SK-N-DZ (cell line): Measurements from ENCODE around the gene STRN3.
"Not testable (repeated sequence)": the region's sequence is repeated elsewhere in the genome, so short reads cannot be mapped to it uniquely, and the experiment has no call there.

Experiments used
- DNase-seq: peaks from one replicate; pipeline ENCODE4 v3.0.0-alpha.2; 2015; ENCODE audit warnings: low spot score

Gene STRN3

GRCh38 chr14:30914812-30915211 is 111.4 kb downstream of the STRN3 start:
- DNase-seq, result no peak

GRCh38 chr14:30908826-30909225 is 117.4 kb downstream of the STRN3 start:
- no peak for DNase-seq

DNA sequence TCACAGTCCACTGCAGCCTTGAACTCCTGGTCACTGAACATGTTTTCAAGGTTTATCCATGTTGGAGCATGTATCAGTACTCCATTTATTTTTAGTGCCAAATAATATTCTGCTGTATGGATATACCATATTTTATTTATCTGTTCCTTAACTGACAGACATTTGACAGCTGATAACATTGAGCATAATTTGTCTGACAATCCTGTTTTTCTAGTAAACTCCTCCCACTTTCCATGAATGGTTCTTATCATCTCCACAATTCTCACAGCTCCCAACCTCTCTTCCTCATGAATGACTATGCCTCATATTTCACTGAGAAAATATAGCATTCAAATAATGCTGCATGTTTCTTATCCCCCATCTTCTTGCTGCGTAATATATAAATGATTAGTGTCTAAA is 118.5 kb downstream of the STRN3 start:
- DNase-seq, result no peak

DNA sequence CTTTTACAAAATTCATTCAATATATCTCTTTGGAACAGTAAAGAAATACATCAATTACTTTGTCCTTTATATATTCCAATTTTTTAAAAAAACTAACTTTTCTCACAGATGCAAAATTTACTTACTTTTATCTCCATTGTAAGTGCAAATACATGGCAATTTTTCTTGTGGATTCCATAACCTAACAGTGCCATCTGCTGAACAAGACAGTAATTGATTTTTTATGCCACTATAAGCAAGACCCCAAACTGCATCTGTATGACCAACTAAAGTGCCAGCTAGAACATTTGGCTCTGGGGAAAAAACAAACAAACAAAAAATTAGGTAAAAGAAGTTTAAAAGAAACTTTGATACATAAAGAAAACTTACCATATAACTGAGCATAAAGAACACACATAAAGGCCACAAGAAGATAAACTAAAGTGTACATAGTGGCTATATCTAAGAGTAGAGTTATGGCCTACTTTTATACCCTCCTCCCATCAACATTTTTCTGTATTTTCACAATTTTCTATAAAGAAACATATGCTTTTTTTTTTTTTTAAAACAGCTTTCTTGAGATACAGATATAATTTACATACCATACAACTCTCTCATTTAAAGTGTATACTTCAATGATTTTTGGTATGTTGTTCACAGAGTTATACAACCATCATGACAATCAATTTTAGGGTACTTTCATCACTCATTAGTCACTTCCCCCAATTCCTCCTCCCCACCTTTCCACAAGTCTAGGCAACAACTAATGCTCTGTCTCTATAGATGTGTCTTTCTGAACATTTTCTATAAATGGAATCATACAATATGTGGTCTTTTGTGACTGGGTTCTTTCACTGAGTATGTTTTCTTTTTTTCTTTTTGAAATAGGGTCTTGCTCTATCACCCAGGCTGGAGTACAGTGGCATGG is 119.2 kb downstream of the STRN3 start:
- peak; percentile 30 for DNase-seq

GRCh38 chr14:30903285-30904124 is 122.7 kb downstream of the STRN3 start:
- DNase-seq, result no peak

GRCh38 chr14:30897121-30897520 is 129.1 kb downstream of the STRN3 start:
- not testable (repeated sequence) for DNase-seq

DNA sequence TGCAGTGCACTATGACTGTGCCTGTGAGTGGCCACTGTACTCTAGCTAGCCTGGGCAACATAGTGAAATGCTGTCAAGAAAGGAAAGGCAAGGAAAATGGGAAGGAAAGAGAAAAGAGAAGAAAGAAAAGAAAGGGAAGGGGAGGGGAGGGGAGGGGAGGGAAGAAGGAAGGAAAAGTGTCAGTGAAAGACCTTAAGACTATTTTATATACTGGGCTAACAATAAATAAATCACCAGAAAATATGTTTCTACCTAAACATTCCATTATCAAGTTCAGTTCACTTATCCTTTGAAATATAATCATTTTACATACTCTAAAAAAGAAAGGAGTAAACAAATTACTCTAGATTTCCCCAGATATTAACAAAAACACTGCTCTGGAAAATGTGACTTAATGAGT is 129.7 kb downstream of the STRN3 start:
- DNase-seq, result no peak

DNA sequence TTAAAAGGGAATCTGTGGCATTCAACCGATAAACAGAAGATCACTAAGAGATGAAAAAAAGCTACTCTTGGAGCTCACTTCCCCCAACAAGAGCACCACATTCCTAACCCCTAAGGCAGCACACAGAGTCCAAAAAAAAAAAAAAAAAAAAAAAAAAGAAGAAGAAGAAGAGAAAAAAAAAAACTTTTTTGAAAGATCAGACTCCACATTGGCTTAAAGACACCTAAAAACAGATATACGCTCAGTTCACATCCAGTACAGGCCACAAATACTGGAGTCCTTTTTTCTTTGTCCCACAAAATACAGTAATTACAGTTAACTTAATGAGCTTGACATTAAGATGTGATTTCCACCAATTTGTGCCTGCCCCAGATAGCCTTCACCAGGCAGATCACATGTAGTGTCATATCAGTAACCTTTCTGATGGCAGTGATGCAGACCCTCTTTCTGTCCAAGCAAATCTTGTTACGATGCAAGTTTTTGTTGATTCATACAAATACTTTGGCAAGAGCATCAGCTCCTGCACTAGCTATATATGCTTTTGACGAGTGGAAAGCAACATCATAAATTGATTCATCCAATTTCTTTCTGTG is 131.2 kb downstream of the STRN3 start:
- peak; percentile 68 for DNase-seq

- DNase-seq, result no peak
Measured at GRCh38 chr14:30893819-30894218, 132.4 kb downstream of the STRN3 start.

DNA sequence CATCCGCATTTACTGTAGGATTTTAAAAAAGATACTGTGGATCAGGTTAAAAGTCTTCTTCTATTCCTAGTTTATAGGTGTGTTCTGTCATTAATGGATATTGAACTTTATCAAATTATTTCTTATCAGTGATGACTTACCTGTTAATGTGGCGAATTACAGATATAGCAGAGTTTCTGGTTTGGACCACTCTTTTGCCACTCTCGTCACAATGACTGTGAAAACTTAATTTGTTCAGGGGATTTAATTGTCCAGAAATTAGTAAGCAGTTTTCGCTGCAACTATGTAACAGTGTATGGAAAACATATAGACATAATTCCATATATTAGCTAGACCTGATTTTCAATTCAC is 137.0 kb downstream of the STRN3 start:
- no peak for DNase-seq

DNA sequence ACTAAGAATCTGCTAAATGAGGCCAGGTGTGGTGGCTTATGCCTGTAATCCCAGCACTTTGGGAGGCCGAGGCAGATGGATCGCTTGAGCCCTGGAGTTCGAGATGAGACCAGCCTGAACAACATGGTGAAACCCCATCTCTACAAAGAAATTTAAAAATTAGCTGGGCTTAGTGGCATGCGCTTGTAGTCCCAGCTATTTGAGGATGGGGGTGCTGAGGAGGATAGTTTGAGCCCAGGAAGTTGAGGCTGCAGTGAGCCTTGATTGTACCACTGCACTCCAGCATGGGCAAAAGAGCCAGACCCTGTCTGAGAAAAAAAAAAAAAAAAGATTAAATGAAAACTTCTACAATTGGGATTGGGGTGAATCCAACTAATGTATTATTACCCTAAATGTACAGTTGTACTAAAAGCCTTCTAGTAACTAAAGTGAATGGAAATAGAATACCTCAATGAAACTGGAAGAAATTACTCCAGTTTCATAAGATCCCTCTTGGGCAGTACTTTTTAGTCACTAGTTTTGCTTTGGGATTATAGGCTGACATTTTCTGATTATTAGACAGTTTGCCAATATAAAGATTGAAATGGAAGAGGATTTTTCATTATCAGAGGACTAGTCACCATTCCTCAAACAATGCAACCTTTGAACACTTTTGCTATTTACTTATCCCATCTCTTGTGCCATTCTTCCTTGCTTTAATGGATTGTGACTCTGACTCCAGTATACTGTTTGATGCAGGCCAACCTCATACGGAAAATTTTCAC is 137.5 kb downstream of the STRN3 start:
- DNase-seq, result no peak

GRCh38 chr14:30885840-30886740 is 140.1 kb downstream of the STRN3 start:
- no peak for DNase-seq

DNA sequence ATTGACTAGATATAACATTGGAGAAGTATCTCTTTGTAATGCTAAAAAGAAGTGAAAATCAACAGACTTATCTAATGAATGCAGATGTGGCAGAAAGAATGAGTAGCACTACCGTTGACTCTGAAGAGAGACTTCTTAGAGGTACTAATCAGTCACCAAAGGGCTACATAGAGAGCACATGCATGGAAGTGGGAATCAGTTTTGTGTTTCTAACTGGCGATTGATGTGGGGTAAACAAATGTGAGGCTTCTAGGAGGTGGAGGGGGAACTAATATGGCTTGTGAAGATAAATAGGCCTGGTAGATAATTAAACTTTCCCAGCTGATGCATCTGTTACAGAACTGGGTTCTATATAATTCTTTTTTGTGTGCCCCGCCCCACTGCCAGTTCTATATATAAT is 141.3 kb downstream of the STRN3 start:
- no peak for DNase-seq

DNA sequence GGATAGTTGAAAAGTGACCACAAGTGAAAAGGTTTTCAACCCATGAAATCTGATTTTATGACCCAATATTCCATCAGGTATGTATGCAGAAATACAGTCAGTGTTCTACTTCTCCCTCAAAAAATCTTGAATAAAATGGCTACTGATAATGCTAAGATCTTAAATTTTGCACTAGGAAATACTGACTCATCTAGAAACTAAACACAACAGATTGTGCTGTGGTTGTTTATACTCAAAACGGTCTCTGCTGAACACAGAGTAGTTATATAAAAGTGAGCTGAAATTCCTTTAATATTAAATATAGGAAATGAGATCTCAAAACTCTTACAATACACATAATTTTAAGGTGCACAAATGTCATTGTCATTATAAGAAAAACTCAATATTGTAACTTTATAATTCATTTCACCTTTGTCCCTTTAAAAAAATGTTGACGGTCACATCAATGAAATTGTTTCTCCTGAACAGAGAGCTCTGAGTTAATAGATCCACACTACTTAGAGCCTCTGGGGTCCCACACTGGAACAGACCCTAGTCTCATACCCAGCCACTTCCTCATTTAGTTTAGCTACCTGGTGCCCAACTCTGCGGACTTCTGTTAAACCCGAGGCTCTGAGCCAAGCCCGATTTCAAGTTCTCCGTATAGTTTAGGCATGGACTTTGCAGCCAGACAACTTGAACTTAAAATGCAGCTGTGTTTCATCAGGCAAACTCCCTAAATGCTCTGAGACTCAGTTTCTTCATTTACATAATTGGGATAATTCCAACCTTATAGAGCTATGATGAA is 142.5 kb downstream of the STRN3 start:
- DNase-seq, result no peak

DNA sequence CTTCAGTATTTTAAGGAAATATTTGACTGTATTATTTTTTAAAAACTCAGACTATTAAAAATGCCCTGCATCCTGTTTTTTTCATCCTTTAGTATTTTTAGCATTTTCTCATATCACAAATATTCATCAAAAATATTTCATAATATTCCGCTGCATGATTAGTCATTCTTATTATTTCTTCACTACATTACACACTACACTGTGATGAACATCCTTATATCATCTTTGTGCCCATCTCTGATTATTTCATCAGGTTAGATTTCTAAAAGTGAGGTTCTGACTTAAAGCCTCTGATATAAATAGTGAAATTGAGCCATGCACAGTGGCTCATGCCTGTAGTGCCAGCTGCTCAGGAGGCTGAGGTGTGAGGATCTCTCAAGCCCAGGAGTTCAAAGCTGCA is 143.7 kb downstream of the STRN3 start:
- DNase-seq, result no peak

DNA sequence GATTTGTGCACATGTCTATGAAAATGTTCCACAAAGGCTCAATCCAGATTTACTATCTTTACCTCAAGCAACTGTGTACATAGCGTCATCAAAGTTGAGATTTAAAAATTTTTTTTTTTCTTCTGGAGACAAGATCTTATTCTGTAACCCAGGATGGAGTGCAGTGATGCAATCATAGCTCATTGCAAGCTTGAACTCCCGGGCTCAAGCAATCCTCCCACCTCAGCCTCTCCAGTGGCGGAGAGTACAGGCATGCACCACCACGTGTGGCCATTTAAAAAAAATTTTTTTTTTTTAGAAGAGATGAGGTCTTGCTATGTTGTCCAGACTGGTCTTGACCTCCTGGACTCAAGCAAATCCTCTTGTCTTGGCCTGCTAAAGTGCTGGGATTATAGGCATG is 149.5 kb downstream of the STRN3 start:
- DNase-seq, result no peak

- DNase-seq, result no peak
Measured at GRCh38 chr14:30875788-30876053, 150.5 kb downstream of the STRN3 start.

GRCh38 chr14:30874999-30875787 is 151.0 kb downstream of the STRN3 start:
- no peak for DNase-seq
